ENCODE results near the gene TBCCD1.
"Not testable (repeated sequence)": the region's sequence is repeated elsewhere in the genome, so short reads cannot be mapped to it uniquely, and the experiment has no call there.

Gene TBCCD1

GRCh38 chr3:186596568-186597287, 29.6 kb upstream of the TBCCD1 start:
- no peak for DNase-seq (ENCODE audit: low read depth)

- DNase-seq (ENCODE audit: low read depth), result no peak
Observed at GRCh38 chr3:186594591-186595113, 27.5 kb upstream of the TBCCD1 start.

- no peak for DNase-seq (ENCODE audit: low read depth)
Observed at GRCh38 chr3:186593862-186594261, 26.7 kb upstream of the TBCCD1 start.

- no peak for DNase-seq (ENCODE audit: low read depth)
Observed at GRCh38 chr3:186592682-186593081, 25.5 kb upstream of the TBCCD1 start.

- DNase-seq (ENCODE audit: low read depth), result no peak
Observed at GRCh38 chr3:186590580-186591295, 23.6 kb upstream of the TBCCD1 start.

GRCh38 chr3:186589856-186590579, 22.9 kb upstream of the TBCCD1 start:
- no peak for DNase-seq (ENCODE audit: low read depth)

- DNase-seq (ENCODE audit: low read depth), result no peak
Observed at GRCh38 chr3:186589121-186589520, 22.0 kb upstream of the TBCCD1 start.

- no peak for DNase-seq (ENCODE audit: low read depth)
Observed at GRCh38 chr3:186588632-186589031, 21.5 kb upstream of the TBCCD1 start.

GRCh38 chr3:186587183-186587582, 20.0 kb upstream of the TBCCD1 start:
- no peak for DNase-seq (ENCODE audit: low read depth)

GRCh38 chr3:186586245-186586644, 19.1 kb upstream of the TBCCD1 start:
- not testable (repeated sequence) for DNase-seq (ENCODE audit: low read depth)

GRCh38 chr3:186583831-186584230, 16.7 kb upstream of the TBCCD1 start:
- DNase-seq (ENCODE audit: low read depth), result no peak

GRCh38 chr3:186582541-186582940, 15.4 kb upstream of the TBCCD1 start:
- DNase-seq (ENCODE audit: low read depth), result no peak

GRCh38 chr3:186580785-186581184, 13.6 kb upstream of the TBCCD1 start:
- no peak for DNase-seq (ENCODE audit: low read depth)

GRCh38 chr3:186577521-186577920, 10.4 kb upstream of the TBCCD1 start:
- DNase-seq (ENCODE audit: low read depth), result no peak

GRCh38 chr3:186571644-186572013, 4.5 kb upstream of the TBCCD1 start:
- no peak for DNase-seq (ENCODE audit: low read depth)

GRCh38 chr3:186570941-186571643, 4.0 kb upstream of the TBCCD1 start:
- no peak for DNase-seq (ENCODE audit: low read depth)

- DNase-seq (ENCODE audit: low read depth), result peak; percentile 99
Observed at GRCh38 chr3:186570096-186570940, 3.2 kb upstream of the TBCCD1 start, which contains the start of gene DNAJB11. Gene DNAJB11, plus strand, starts transcription at chr3:186570720. Its CDS starts 178 bp downstream, at chr3:186570898.

- no peak for DNase-seq (ENCODE audit: low read depth)
Observed at GRCh38 chr3:186569779-186570095, 2.6 kb upstream of the TBCCD1 start.

- not testable (repeated sequence) for DNase-seq (ENCODE audit: low read depth)
Observed at GRCh38 chr3:186569361-186569760, 2.2 kb upstream of the TBCCD1 start.

- DNase-seq (ENCODE audit: low read depth), result no peak
Observed at GRCh38 chr3:186566772-186567071, 417 bp downstream of the TBCCD1 start.

GRCh38 chr3:186564586-186564985, 2.6 kb downstream of the TBCCD1 start:
- DNase-seq (ENCODE audit: low read depth), result no peak
